K562 (cell line): ENCODE data around the gene HDAC7. TPM values are rescaled to one million over a fixed set of nuclear protein-coding genes. Genes with fewer than 3 reads are reported as not detected.

Experiments used
- ATAC-seq: fragments of 200-7000 bp; cut with Tn5 transposase; 3 replicates; pipeline ENCODE4 v1.9.1; 2020; ENCODE audit warnings: moderate library complexity
- BruUV-seq: library from RNA; stranded (reverse); fragments of 400-500 nt; replicated peaks from 2 replicates; lab custom pipeline; 2021; lab: Mats Ljungman, UMichigan
- CTCF ChIA-PET: fragments of 300-600 bp; formaldehyde crosslinking; extraction: SDS; loops from one replicate; lab custom pipeline; 2021; ENCODE audit warnings: low intra/inter-chr PET ratio; lab: Yijun Ruan, JAX
- POLR2A ChIA-PET: fragments of 300-600, 350-650 bp; sonication (Branson Sonifier 250); formaldehyde crosslinking; extraction: SDS; loops from one replicate; lab custom pipeline; 2021; ENCODE audit warnings: antibody characterized with exemption, inconsistent platforms; lab: Yijun Ruan, JAX
- DNase-seq, 4 experiments: peaks; one replicate each; pipeline versions ENCODE4 v3.0.0 to v3.0.0-alpha.2; 2011 to 2018; ENCODE audit warnings: low spot score in 3 of 4, mixed read lengths in 3 of 4; ENCODE audit errors: extremely low read depth in 1 of 4
- FAIRE-seq: peaks from 2 replicates; lab custom pipeline; 2011; peaks lifted over from hg19 to GRCh38; lab: Jason Lieb, UNC
- H2AFZ ChIP-seq: 2 replicates; pipeline ENCODE4 v1.6.0; 2011; ENCODE audit warnings: low read depth, low read length, control low read depth, inconsistent platforms
- H3K27ac ChIP-seq: fragments of 200-600 bp; 3 replicates; pipeline ENCODE4 v1.8.0; 2011; ENCODE audit warnings: low read depth, mild to moderate bottlenecking, control low read depth, inconsistent platforms, low read length, moderate library complexity, mixed read lengths; ENCODE audit errors: extremely low read depth
- H3K27me3 ChIP-seq, 2 experiments: fragments of 300-600 bp in 1 of 2; 2 replicates in 1 of 2; 3 replicates in 1 of 2; pipeline versions ENCODE4 v1.6.0 to v1.8.0; 2011; ENCODE audit warnings: inconsistent platforms in 2 of 2, low read length in 2 of 2, mild to moderate bottlenecking in 1 of 2, mixed read lengths in 1 of 2, moderate library complexity in 1 of 2; ENCODE audit not compliant: control insufficient read depth in 2 of 2, insufficient read depth in 2 of 2
- H3K36me3 ChIP-seq: fragments of 300-600 bp; 3 replicates; pipeline ENCODE4 v1.8.0; 2011; ENCODE audit warnings: mild to moderate bottlenecking, low read length, inconsistent platforms; ENCODE audit not compliant: control insufficient read depth, insufficient read depth
- H3K4me1 ChIP-seq, 2 experiments: fragments of 200-600 bp in 1 of 2; replicated peaks in 1 of 2; 2 replicates in 1 of 2; 3 replicates in 1 of 2; pipeline versions ENCODE4 v1.5.1 to v1.8.0; 2011; ENCODE audit warnings: inconsistent platforms in 2 of 2, low read length in 2 of 2, mild to moderate bottlenecking in 1 of 2, mixed read lengths in 1 of 2, moderate library complexity in 1 of 2; ENCODE audit not compliant: control insufficient read depth in 2 of 2, insufficient read depth in 2 of 2
- H3K4me2 ChIP-seq: 2 replicates; pipeline ENCODE4 v1.6.1; 2011; ENCODE audit warnings: low read length, control low read depth, inconsistent platforms, mixed read lengths; ENCODE audit not compliant: insufficient read depth
- H3K4me3 ChIP-seq: fragments of 200-600 bp; sonication (generic), shearing (Covaris generic); 2 replicates; pipeline ENCODE4 v1.5.1; 2016; ENCODE audit warnings: control low read depth, inconsistent platforms
- H3K79me2 ChIP-seq: fragments of 200-600 bp; 3 replicates; pipeline ENCODE4 v1.8.0; 2011; ENCODE audit warnings: low read length, inconsistent platforms; ENCODE audit not compliant: control insufficient read depth, insufficient read depth
- H3K9ac ChIP-seq, 2 experiments: 2 replicates each; pipeline versions ENCODE4 v1.6.0 to v1.6.1; 2011; ENCODE audit warnings: low read depth in 2 of 2, low read length in 2 of 2, control low read depth in 1 of 2, inconsistent platforms in 1 of 2, mild to moderate bottlenecking in 1 of 2, mixed read lengths in 1 of 2; ENCODE audit not compliant: insufficient read depth in 1 of 2
- H3K9me1 ChIP-seq: one replicate; pipeline ENCODE4 v1.6.0; 2011; ENCODE audit warnings: inconsistent platforms, mild to moderate bottlenecking, low read length, moderate library complexity; ENCODE audit not compliant: control insufficient read depth, insufficient read depth
- H3K9me3 ChIP-seq: replicated peaks from 2 replicates; pipeline ENCODE4 v1.5.1; 2011; ENCODE audit warnings: low read depth, low read length, inconsistent platforms; ENCODE audit not compliant: control insufficient read depth, insufficient read depth
- H4K20me1 ChIP-seq: replicated peaks from 2 replicates; pipeline ENCODE4 v1.6.1; 2011; ENCODE audit warnings: low read length, inconsistent platforms, mixed read lengths; ENCODE audit not compliant: control insufficient read depth, insufficient read depth
- CBFA2T2 ChIP-seq: fragments of 450-650 bp; conservative IDR thresholded peaks from 2 replicates; pipeline ENCODE4 v1.6.1; 2017; ENCODE audit warnings: mild to moderate bottlenecking
- CREM ChIP-seq: IDR thresholded peaks from 2 replicates; pipeline ENCODE4 v1.6.1; 2014; ENCODE audit warnings: antibody characterized with exemption, low read depth
- ETV1 ChIP-seq: fragments of 450-650 bp; conservative IDR thresholded peaks from 2 replicates; pipeline ENCODE4 v1.6.1; 2016; ENCODE audit warnings: missing genetic modification characterization, control low read depth, low read depth, missing compliant biosample characterization
- GABPA ChIP-seq: fragments of 200-800 bp; sonication (Bioruptor generic); conservative IDR thresholded peaks from 2 replicates; pipeline ENCODE4 v1.6.1; 2016; ENCODE audit warnings: low read depth, missing genetic modification characterization, missing compliant biosample characterization
- GTF2A2 ChIP-seq: IDR thresholded peaks from 2 replicates; pipeline ENCODE4 v1.6.1; 2016; ENCODE audit warnings: mild to moderate bottlenecking, missing genetic modification characterization, missing compliant biosample characterization
- GTF2B ChIP-seq: IDR thresholded peaks from 2 replicates; pipeline ENCODE4 v1.6.1; 2011; ENCODE audit not compliant: insufficient read length; ENCODE audit errors: extremely low read depth
- HDAC6 ChIP-seq: IDR thresholded peaks from 2 replicates; pipeline ENCODE4 v1.6.1; 2012; ENCODE audit warnings: low read depth, mild to moderate bottlenecking, control low read depth, inconsistent platforms, low read length, moderate library complexity
- LARP7 ChIP-seq: fragments of 450-650 bp; IDR thresholded peaks from 2 replicates; pipeline ENCODE4 v1.6.1; 2016
- MAFF ChIP-seq: IDR thresholded peaks from 2 replicates; pipeline ENCODE4 v1.6.1; 2012; ENCODE audit warnings: low read length, improper control_type of control experiment
- MTA1 ChIP-seq: fragments of 450-650 bp; IDR thresholded peaks from 2 replicates; pipeline ENCODE4 v1.6.1; 2017; ENCODE audit warnings: borderline replicate concordance
- NRF1 ChIP-seq, 2 experiments: fragments of 450-650 bp; IDR thresholded peaks in 1 of 2; conservative IDR thresholded peaks in 1 of 2; 2 replicates each; pipeline ENCODE4 v1.6.1; 2014; ENCODE audit warnings: mild to moderate bottlenecking in 2 of 2
- RAD51 ChIP-seq: fragments of 450-650 bp; IDR thresholded peaks from 2 replicates; pipeline ENCODE4 v1.7.1; 2016; ENCODE audit warnings: low read depth, mild to moderate bottlenecking, borderline replicate concordance
- USF2 ChIP-seq: sonication (generic); formaldehyde crosslinking; IDR thresholded peaks from 2 replicates; pipeline ENCODE4 v1.5.0; 2020; ENCODE audit warnings: missing genetic modification reagents
- ZNF561 ChIP-seq: fragments of 450-650 bp; formaldehyde crosslinking; conservative IDR thresholded peaks from 2 replicates; pipeline ENCODE4 v1.4.0; 2020; ENCODE audit warnings: mild to moderate bottlenecking, moderate library complexity
- WGBS: fragments of 100-300 bp; shearing (Covaris generic); methylation state at CpG from one replicate; pipeline ENCODE4 v1.1.6; 2016; ENCODE audit warnings: low coverage, mixed read lengths; ENCODE audit not compliant: insufficient coverage; ENCODE audit errors: missing lambda C conversion rate; 5-methylcytosine and 5-hydroxymethylcytosine counted together
- in situ Hi-C: fragments of 300-500 bp; cut with MboI; formaldehyde crosslinking; loops from 4 replicates; pipeline ENCODE4 v1.15.0; 2018; ENCODE audit warnings: inconsistent platforms, mixed read lengths
- intact Hi-C: fragments of 100-400 bp; cut with micrococcal nuclease; formaldehyde crosslinking; loops from 2 replicates; pipeline ENCODE4 v1.14.2; 2022
- polyA plus RNA-seq, 8 experiments: library from polyadenylated mRNA; depleted of rRNA in 4 of 8; stranded (reverse) in 5 of 8; unstranded in 3 of 8; fragments of >200 nt; fragmentation: Nextera tagmentation in 2 of 8; fragmentation: Illumina TruSeq in 1 of 8; extraction: Ambion mirVana in 2 of 8; extraction: Trizol in 1 of 8; gene quantifications; 2 replicates each; pipeline versions ENCODE4 v1.2.1 to v1.2.3, GENCODE V29; 2011 to 2014; ENCODE audit warnings: inconsistent platforms in 1 of 8, missing spikeins in 1 of 8
- total RNA-seq, 7 experiments: library from RNA; depleted of rRNA in 6 of 7; stranded (reverse); fragments of >200 nt in 6 of 7; fragmentation: Illumina TruSeq in 2 of 7; extraction: Trizol in 2 of 7; gene quantifications; 2 replicates each; pipeline versions ENCODE4 v1.2.1 to v1.2.3, GENCODE V29; 2011 to 2021; ENCODE audit warnings: low replicate concordance in 1 of 7
- TF ChIP-seq, protein P1 (sequence below): sonication (generic); formaldehyde crosslinking; IDR thresholded peaks from 2 replicates; pipeline ENCODE4 v1.8.0; 2022; ENCODE audit warnings: missing genetic modification reagents, mild to moderate bottlenecking, borderline replicate concordance
- TF ChIP-seq, protein P2 (sequence below): fragments of 450-650 bp; formaldehyde crosslinking; IDR thresholded peaks from 2 replicates; pipeline ENCODE4 v1.4.0; 2020; ENCODE audit warnings: mild to moderate bottlenecking, mixed read lengths

Gene HDAC7
- total and polyA plus RNA-seq, 9 of the 15 experiments (the other 6 are each of a cell fraction or from before 2014, with no cell fraction given), result 2.5 to 129 (median 31.1) TPM

DNA sequence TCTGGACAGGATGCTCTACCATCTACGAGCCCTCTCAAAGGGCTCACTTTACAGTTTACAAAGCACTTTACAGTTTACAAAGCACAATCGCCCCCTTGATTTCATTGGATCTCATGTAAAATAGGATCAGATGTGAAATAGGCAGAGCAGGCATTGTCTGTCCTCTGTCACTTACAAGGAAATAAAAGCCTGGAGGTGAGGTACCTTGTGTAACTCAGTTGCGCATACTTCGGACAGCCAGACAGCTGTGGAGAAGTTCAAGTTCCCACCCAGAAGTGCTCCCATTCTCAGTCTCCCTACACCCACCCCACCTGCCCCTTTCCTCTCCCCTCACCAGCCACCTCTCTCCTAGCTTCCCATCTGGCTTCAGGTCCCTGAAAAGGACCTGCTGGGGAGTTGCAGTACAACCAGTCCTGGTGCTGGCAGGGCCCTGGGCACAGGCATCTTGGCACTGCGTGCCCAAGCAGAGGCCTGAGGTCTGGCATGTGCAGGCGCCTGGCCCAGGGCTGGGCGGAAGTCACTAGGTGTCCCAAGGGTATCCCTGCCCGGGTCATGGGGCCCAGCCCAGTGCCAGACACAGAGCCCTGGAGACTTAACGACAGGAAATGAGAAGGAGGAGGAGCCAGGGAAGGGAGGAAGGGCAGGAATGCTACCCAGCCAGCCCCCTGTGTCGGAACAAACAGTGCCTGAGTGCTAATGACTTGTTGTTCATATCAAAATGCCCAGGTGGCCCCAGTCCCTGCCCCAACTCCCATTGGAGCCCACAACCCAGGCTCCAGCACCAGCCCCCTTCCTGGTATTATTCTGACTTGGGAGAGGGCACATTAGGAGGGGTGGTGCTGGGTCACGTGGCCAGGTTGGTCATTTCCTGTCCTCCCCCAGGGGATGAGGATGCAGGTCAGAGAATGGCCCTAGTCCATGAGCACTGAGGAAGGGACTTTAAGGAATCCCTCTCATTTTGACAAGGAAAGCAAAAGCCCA is 66.4 kb downstream of the HDAC7 start:
- H3K27ac ChIP-seq, result no peak overlapping the region
- no TSS peak for BruUV-seq
- ChIA-PET CTCF (no interaction called here), POLR2A (interaction anchor here (0.7 kb wide), 1 partner anchor 10 kb away, joined by 3 read pairs; no protein-coding TSS in a partner anchor)
- H3K79me2 ChIP-seq, result no peaks in the 10 kb centered on the region
- ATAC-seq (peak; percentile 21; the same call in 1 of the 3 replicates), DNase-seq (no peak), FAIRE-seq (no peak)
- H3K9me3 ChIP-seq, result no peaks in the 10 kb centered on the region
- H3K9me1 ChIP-seq, result no peaks in the 10 kb centered on the region
- peaks cover 14 to 20% of the 10 kb centered on the region in 2 experiments; a peak in 4 of 5 replicates for H3K27me3 ChIP-seq
- H3K36me3 ChIP-seq, result no peaks in the 10 kb centered on the region
- H3K4me3 ChIP-seq, result no peak overlapping the region
- H3K4me1 ChIP-seq, result peaks cover 10 to 23% of the 10 kb centered on the region in 2 experiments; a peak in 4 of 5 replicates
- in situ Hi-C loops (no loop called here), intact Hi-C loops (no loop called here)
- no peaks in the 10 kb centered on the region for H4K20me1 ChIP-seq
- no peak overlapping the region for H3K4me2 ChIP-seq
- no peak overlapping the region for H2AFZ ChIP-seq
- H3K9ac ChIP-seq, result no peak overlapping the region
- WGBS, result 57% methylated on average over 11 of the region's 11 CpGs
- 0 out of 2 replicates have a peak, but pooled peaks have one; percentile 9 for TF ChIP-seq CREM
- TF ChIP-seq ZNF561 (CRISPR knock-in tag), result no peak
- TF ChIP-seq NRF1 (conservative IDR thresholded peaks at IDR 0.05 in 1 of 2, IDR thresholded peaks at IDR 0.05 in 1 of 2), result no peak
- no peak for TF ChIP-seq MAFF
- no peak for TF ChIP-seq HDAC6
- TF ChIP-seq GABPA (tag), result 0 out of 2 replicates have a peak, but pooled peaks have one; percentile 41
- TF ChIP-seq GTF2B, result no peak
- 0 out of 2 replicates have a peak, but pooled peaks have one; percentile 39 for TF ChIP-seq ETV1 (tag)
- no peak for TF ChIP-seq GTF2A2 (tag)
- TF ChIP-seq USF2, result peak; percentile 82
- TF ChIP-seq, protein P1, sequence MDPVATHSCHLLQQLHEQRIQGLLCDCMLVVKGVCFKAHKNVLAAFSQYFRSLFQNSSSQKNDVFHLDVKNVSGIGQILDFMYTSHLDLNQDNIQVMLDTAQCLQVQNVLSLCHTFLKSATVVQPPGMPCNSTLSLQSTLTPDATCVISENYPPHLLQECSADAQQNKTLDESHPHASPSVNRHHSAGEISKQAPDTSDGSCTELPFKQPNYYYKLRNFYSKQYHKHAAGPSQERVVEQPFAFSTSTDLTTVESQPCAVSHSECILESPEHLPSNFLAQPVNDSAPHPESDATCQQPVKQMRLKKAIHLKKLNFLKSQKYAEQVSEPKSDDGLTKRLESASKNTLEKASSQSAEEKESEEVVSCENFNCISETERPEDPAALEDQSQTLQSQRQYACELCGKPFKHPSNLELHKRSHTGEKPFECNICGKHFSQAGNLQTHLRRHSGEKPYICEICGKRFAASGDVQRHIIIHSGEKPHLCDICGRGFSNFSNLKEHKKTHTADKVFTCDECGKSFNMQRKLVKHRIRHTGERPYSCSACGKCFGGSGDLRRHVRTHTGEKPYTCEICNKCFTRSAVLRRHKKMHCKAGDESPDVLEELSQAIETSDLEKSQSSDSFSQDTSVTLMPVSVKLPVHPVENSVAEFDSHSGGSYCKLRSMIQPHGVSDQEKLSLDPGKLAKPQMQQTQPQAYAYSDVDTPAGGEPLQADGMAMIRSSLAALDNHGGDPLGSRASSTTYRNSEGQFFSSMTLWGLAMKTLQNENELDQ (CRISPR knock-in tag), result no peak
- 0 out of 2 replicates have a peak, but pooled peaks have one; percentile 12 for TF ChIP-seq CBFA2T2
- TF ChIP-seq, protein P2, sequence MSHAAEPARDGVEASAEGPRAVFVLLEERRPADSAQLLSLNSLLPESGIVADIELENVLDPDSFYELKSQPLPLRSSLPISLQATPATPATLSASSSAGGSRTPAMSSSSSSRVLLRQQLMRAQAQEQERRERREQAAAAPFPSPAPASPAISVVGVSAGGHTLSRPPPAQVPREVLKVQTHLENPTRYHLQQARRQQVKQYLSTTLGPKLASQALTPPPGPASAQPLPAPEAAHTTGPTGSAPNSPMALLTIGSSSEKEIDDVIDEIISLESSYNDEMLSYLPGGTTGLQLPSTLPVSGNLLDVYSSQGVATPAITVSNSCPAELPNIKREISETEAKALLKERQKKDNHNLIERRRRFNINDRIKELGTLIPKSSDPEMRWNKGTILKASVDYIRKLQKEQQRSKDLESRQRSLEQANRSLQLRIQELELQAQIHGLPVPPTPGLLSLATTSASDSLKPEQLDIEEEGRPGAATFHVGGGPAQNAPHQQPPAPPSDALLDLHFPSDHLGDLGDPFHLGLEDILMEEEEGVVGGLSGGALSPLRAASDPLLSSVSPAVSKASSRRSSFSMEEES, result peak; percentile 77
- TF ChIP-seq LARP7, result no peak
- TF ChIP-seq MTA1, result no peak
- peak; percentile 73 for TF ChIP-seq RAD51
